Esophagus (tissue), 2 donors: ENCODE measurements around the gene AUNIP. TPM values are rescaled to one million over a fixed set of nuclear protein-coding genes. Genes with fewer than 3 reads are reported as not detected.

ENCODE experiments used
- H3K27ac ChIP-seq, 2 donors: one replicate each; pipeline ENCODE4 v1.5.1; 2013; ENCODE audit warnings: low read depth in 2 of 2, mild to moderate bottlenecking in 2 of 2, inconsistent platforms in 1 of 2, low read length in 1 of 2, moderate library complexity in 1 of 2
- H3K27me3 ChIP-seq, 2 donors: one replicate each; pipeline ENCODE4 v1.6.1; 2013; ENCODE audit warnings: low read length in 2 of 2, control low read depth in 1 of 2, mild to moderate bottlenecking in 1 of 2; ENCODE audit not compliant: insufficient read depth in 2 of 2, control insufficient read depth in 1 of 2
- H3K36me3 ChIP-seq, 2 donors: one replicate each; pipeline ENCODE4 v1.6.1; 2013; ENCODE audit warnings: low read length in 1 of 2; ENCODE audit not compliant: control insufficient read depth in 2 of 2, insufficient read depth in 2 of 2
- H3K4me1 ChIP-seq, 2 donors: one replicate each; pipeline ENCODE4 v1.6.1; 2013; ENCODE audit warnings: low read length in 1 of 2; ENCODE audit not compliant: control insufficient read depth in 2 of 2, insufficient read depth in 2 of 2
- H3K4me3 ChIP-seq, 2 donors: one replicate each; pipeline ENCODE4 v1.5.1; 2013; ENCODE audit warnings: low read length in 2 of 2, mild to moderate bottlenecking in 2 of 2, low read depth in 1 of 2, moderate library complexity in 1 of 2
- H3K9me3 ChIP-seq, 2 donors: one replicate each; pipeline ENCODE4 v1.6.1; 2013; ENCODE audit warnings: mild to moderate bottlenecking in 2 of 2, low read depth in 1 of 2, low read length in 1 of 2, moderate library complexity in 1 of 2; ENCODE audit not compliant: control insufficient read depth in 2 of 2, insufficient read depth in 1 of 2
- WGBS, 2 donors: extraction: QIAGEN DNeasy Blood & Tissue Kit; methylation state at CpG; one replicate each; pipeline ENCODE4 v1.1.7; 2013; 5-methylcytosine and 5-hydroxymethylcytosine counted together
- polyA plus RNA-seq, 2 donors: library from polyadenylated mRNA; stranded (reverse); fragments of 200-250 nt; gene quantifications; one replicate each; pipeline ENCODE4 v1.2.3, GENCODE V29; 2013
- donor health status: healthy with polysubstance abuse.
- donor health status: Bipolar disorder and iron deficiency.

The AUNIP gene
- polyA plus RNA-seq, 2 donors: 1.1 to 2.0 TPM

DNA sequence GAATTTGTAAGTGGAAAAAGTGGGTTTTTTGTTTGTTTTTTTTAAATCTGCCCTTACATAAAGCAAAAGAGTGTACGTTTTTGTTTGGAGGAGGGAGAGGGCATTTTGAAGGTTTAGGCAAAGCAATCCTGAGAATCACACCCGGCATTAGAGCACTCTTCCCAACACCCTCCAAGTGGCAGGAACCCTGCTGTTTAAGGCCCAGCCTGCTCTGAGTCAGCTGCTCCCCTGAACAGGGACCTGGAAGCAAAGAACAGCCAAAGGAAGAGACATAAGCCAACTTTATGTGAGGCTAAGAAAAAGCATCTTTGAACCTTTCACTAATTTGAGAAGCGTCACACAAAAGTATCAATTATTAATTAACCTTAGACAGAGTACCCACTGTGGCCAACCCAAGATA lies 22.6 kb downstream of the AUNIP start:
- H3K4me1 ChIP-seq: no peaks in the 10 kb centered on the region
- H3K27ac ChIP-seq: no peak overlapping the region
- WGBS, 2 donors: 71 to 75% methylated on average over 3 of the region's 3 CpGs
- H3K36me3 ChIP-seq: peaks cover 7 to 18% of the 10 kb centered on the region in 2 donors
- H3K4me3 ChIP-seq: no peak overlapping the region
- H3K9me3 ChIP-seq: no peaks in the 10 kb centered on the region
- H3K27me3 ChIP-seq: no peaks in the 10 kb centered on the region

DNA sequence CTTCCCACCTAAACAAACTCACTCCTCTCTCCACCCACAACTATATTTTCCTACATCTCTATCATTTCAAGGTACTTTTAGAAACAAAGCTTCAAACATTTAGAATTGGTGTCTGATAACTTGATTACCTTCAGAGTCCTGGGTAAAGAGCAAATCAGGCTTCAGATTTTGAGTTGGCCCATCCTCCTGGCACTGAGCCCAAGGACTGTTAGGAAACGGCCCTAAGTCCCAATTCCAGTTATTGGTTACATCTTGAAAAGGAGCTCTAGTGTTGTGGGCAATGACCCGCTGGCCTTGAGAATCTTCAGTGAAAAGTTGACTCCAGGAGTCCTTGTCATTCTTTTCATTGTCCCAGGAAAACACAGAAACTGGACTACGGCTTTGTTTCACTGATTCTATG lies 24.4 kb downstream of the AUNIP start:
- 63 to 67% methylated on average over 3 of the region's 3 CpGs for WGBS, 2 donors
- no peak overlapping the region for H3K4me3 ChIP-seq
- no peaks in the 10 kb centered on the region for H3K27me3 ChIP-seq
- no peaks in the 10 kb centered on the region for H3K4me1 ChIP-seq
- no peaks in the 10 kb centered on the region for H3K9me3 ChIP-seq
- H3K27ac ChIP-seq: no peak overlapping the region
- H3K36me3 ChIP-seq: peaks cover 10 to 25% of the 10 kb centered on the region in 2 donors

GRCh38 chr1:25833158-25833557 lies 26.1 kb downstream of the AUNIP start:
- Histone ChIP-seq H3K36me3 (peaks cover 16 to 31% of the 10 kb centered on the region in 2 donors), H3K4me1 (no peaks in the 10 kb centered on the region), H3K27ac (no peak overlapping the region), H3K4me3 (no peak overlapping the region), H3K27me3 (no peaks in the 10 kb centered on the region), H3K9me3 (no peaks in the 10 kb centered on the region)
- WGBS, 2 donors: 95 to 96% methylated on average over 5 of the region's 5 CpGs

DNA sequence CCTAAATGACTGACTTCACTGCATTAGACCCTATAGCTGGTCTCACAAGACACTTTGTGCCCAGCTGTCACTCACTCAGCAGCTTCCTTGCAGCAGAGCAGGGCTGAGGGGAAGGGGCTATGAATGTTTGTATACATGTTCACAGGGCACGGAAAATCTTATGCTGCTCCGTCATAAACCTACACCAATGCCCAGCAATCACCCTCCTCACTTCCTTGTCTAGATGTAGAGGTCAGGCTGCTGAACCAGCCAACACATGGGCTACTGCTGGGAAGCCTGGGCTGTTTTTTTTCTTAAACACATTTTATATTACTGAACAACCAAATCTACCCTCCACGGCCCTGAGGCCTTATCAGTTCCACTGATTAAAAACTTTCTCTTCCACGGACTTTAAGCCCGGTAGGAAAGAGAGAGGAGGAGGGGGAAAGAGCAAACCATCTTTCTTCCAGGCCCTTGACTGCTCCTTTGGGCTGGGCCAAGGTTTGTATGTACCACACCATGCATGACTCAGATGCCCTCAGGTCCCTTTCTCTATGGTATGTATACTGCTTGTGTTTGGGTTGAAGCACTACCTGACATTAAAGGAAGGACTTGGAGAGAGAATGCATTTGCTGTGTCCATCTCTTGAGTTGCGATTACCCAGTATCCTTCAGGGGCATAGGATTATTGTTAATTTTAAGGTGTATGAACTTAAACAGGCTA lies 26.8 kb downstream of the AUNIP start:
- Histone ChIP-seq H3K27me3 (no peaks in the 10 kb centered on the region), H3K27ac (no peak overlapping the region), H3K4me1 (no peaks in the 10 kb centered on the region), H3K36me3 (peaks cover 16 to 31% of the 10 kb centered on the region in 2 donors), H3K9me3 (no peaks in the 10 kb centered on the region), H3K4me3 (no peak overlapping the region)
- WGBS, 2 donors: 73% methylated on average over 6 of the region's 6 CpGs

DNA sequence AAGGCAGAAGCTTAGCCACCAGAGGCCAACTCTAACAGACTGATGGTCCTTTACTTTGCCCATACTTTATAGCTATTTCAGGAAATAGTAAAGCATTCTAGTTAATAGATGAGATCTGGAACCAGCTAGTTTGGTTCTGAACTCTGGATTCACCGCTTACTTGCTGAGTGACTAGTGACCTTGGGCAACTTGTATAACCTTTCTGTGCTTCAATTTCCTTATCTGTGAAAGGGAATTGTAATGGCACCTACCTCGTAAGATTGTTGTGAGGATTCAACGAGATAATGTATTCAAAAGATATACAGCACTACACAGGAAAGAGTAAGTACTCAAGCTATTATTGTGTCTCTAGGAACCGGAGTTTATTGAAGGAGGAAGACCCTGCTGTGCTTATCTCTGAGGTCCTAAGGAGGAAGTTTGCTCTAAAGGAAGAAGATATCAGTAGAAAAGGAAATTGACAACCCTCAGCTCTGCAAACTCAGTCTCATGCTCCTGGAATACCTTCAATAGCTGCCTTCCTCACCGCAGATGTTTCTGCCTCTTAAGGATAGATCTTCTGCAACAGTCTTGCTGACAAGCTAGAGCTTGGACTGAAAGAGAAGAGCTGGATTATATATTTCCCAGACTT lies 27.6 kb downstream of the AUNIP start:
- Histone ChIP-seq H3K36me3 (peaks cover 20 to 33% of the 10 kb centered on the region in 2 donors), H3K27ac (no peak overlapping the region)
- 45 to 64% methylated on average over 5 of the region's 5 CpGs for WGBS, 2 donors

DNA sequence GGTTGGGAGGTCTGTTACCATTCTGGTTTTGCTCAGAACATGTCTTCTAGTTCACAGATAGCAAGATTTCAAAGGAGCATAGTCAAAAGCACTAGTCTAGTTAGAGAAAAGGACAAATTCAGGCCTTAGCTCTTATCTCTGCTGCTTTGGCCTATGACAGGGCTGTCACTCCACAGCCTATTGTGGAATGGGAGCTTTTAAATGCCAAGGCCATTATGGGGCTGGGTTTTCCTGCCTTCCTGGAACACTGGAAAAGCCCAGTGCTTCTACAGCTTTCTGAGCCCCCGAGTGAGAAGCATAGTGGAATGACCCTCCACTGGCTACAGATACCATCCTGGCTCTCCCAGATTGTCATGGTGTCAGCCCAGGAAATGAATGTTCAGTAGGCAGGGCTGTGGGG lies 30.2 kb downstream of the AUNIP start:
- Histone ChIP-seq H3K4me1 (no peaks in the 10 kb centered on the region), H3K4me3 (no peak overlapping the region), H3K27ac (no peak overlapping the region), H3K9me3 (no peaks in the 10 kb centered on the region), H3K36me3 (peaks cover 24 to 35% of the 10 kb centered on the region in 2 donors), H3K27me3 (no peaks in the 10 kb centered on the region)
- 74 to 89% methylated on average over 1 of the region's 1 CpG for WGBS, 2 donors

More for the DNA sequence above, 27.6 kb downstream of the AUNIP start:
- Histone ChIP-seq H3K9me3 (no peaks in the 10 kb centered on the region), H3K4me3 (no peak overlapping the region), H3K4me1 (no peaks in the 10 kb centered on the region), H3K27me3 (no peaks in the 10 kb centered on the region)

GRCh38 chr1:25828491-25828890 lies 30.8 kb downstream of the AUNIP start:
- WGBS, 2 donors: 64 to 67% methylated on average over 3 of the region's 3 CpGs
- Histone ChIP-seq H3K9me3 (no peaks in the 10 kb centered on the region), H3K4me3 (no peak overlapping the region), H3K36me3 (peaks cover 24 to 35% of the 10 kb centered on the region in 2 donors), H3K4me1 (no peaks in the 10 kb centered on the region), H3K27me3 (no peaks in the 10 kb centered on the region), H3K27ac (no peak overlapping the region)

DNA sequence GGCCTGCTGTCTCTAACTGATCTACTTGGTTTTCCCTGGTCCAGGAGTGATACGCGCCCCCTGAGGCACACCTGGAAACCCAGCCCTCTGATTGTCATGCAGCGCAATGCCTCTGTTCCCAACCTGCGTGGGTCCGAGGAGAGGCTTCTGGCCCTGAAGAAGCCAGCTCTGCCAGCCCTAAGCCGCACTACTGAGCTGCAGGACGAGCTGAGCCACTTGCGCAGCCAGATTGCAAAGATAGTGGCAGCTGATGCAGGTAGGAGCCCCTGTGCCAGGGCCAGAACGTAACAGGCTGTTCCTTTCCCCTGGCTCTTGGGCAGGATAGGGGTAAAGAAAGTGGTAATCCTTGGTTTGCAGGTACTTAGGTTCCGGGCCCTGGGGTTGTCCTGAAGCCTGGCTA lies 32.7 kb downstream of the AUNIP start:
- Histone ChIP-seq H3K4me1 (peaks cover 0 to 5% of the 10 kb centered on the region in 2 donors), H3K4me3 (no peak overlapping the region), H3K27ac (no peak overlapping the region), H3K27me3 (no peaks in the 10 kb centered on the region), H3K36me3 (peaks cover 19 to 25% of the 10 kb centered on the region in 2 donors), H3K9me3 (no peaks in the 10 kb centered on the region)
- WGBS, 2 donors: 92 to 94% methylated on average over 10 of the region's 10 CpGs

DNA sequence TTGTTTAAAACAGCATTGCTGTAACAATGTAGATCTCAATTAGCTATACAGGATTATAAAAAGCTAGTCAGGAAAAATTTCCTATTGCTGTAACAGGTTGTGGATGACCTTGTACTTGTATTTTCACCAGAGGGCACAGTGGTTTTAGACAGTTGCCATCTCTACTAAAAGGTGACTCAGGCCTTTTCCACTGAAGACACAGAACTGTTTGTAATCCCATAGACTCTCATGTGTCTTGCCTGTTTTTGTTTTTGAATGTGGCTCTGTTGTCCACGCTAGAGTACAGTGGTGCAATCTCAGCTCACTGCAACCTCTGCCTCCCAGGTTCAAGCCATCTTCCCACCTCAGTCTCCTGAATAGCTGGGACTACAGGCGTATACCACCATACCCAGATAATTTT lies 33.7 kb downstream of the AUNIP start:
- Histone ChIP-seq H3K9me3 (no peaks in the 10 kb centered on the region), H3K27me3 (no peaks in the 10 kb centered on the region), H3K4me3 (no peak overlapping the region), H3K36me3 (peaks cover 19 to 24% of the 10 kb centered on the region in 2 donors), H3K27ac (no peak overlapping the region), H3K4me1 (peaks cover 0 to 14% of the 10 kb centered on the region in 2 donors)
- WGBS, 2 donors: 95 to 98% methylated on average over 2 of the region's 2 CpGs

- Histone ChIP-seq H3K27me3 (no peaks in the 10 kb centered on the region), H3K4me3 (no peak overlapping the region), H3K27ac (no peak overlapping the region), H3K9me3 (no peaks in the 10 kb centered on the region), H3K4me1 (peaks cover 0 to 18% of the 10 kb centered on the region in 2 donors), H3K36me3 (peaks cover 5 to 10% of the 10 kb centered on the region in 2 donors)
- WGBS, 2 donors: 64 to 72% methylated on average over 5 of the region's 5 CpGs
Observed at GRCh38 chr1:25821630-25822091, 37.6 kb downstream of the AUNIP start.
